ENCODE data around the gene ADH1C.
"Not testable (repeated sequence)": the region's sequence is repeated elsewhere in the genome, so short reads cannot be mapped to it uniquely, and the experiment has no call there.

DNA sequence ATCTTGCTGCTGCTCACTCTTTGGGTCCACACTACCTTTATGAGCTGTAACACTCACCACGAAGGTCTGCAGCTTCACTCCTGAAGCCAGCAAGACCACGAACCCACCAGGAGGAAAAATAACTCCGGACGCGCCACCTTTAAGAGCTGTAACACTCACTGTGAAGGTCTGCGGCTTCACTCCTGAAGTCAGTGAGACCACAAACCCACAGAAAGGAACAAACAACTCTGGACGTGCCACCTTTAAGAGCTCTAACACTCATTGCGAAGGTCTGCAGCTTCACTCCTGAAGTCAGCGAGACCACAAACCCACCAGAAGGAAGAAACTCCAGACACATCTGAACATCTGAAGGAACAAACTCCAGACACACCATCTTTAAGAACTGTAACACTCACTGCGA lies 3.6 kb upstream of the ADH1C start:
- TF ChIP-seq, protein P1, sequence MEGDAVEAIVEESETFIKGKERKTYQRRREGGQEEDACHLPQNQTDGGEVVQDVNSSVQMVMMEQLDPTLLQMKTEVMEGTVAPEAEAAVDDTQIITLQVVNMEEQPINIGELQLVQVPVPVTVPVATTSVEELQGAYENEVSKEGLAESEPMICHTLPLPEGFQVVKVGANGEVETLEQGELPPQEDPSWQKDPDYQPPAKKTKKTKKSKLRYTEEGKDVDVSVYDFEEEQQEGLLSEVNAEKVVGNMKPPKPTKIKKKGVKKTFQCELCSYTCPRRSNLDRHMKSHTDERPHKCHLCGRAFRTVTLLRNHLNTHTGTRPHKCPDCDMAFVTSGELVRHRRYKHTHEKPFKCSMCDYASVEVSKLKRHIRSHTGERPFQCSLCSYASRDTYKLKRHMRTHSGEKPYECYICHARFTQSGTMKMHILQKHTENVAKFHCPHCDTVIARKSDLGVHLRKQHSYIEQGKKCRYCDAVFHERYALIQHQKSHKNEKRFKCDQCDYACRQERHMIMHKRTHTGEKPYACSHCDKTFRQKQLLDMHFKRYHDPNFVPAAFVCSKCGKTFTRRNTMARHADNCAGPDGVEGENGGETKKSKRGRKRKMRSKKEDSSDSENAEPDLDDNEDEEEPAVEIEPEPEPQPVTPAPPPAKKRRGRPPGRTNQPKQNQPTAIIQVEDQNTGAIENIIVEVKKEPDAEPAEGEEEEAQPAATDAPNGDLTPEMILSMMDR (conservative IDR thresholded peaks at IDR 0.05; ENCODE audit: low read length), result not testable (repeated sequence)
- not testable (repeated sequence) for TF ChIP-seq EZH2phosphoT487 (IDR thresholded peaks at IDR 0.05; ENCODE audit: borderline replicate concordance, low read depth, low read length)

All from OCI-LY7 (cell line).